DOHH2 (cell line): Measurements from ENCODE around the gene SPAG16.

Source experiments
- H3F3A ChIP-seq: fragments of 200-600 bp; sonication (generic), shearing (Covaris generic); 2 replicates; pipeline ENCODE4 v1.6.0; 2016; ENCODE audit warnings: antibody characterized with exemption, mild to moderate bottlenecking; ENCODE audit not compliant: control insufficient read depth, insufficient read depth
- H3K27ac ChIP-seq: fragments of 200-600 bp; sonication (generic); 2 replicates; pipeline ENCODE4 v1.5.1; 2014; ENCODE audit warnings: low read depth, mild to moderate bottlenecking, low read length, moderate library complexity
- H3K27me3 ChIP-seq: fragments of 200-600 bp; sonication (generic); 2 replicates; pipeline ENCODE4 v1.6.1; 2014; ENCODE audit warnings: mild to moderate bottlenecking, low read length, mixed read lengths; ENCODE audit not compliant: control insufficient read depth
- H3K36me3 ChIP-seq: fragments of 200-600 bp; sonication (generic); 2 replicates; pipeline ENCODE4 v1.6.1; 2014; ENCODE audit warnings: mild to moderate bottlenecking, low read length, moderate library complexity, mixed read lengths; ENCODE audit not compliant: control insufficient read depth
- H3K4me1 ChIP-seq: fragments of 200-600 bp; sonication (generic); 2 replicates; pipeline ENCODE4 v1.6.1; 2014; ENCODE audit warnings: mild to moderate bottlenecking, low read length, mixed read lengths; ENCODE audit not compliant: control insufficient read depth
- H3K4me2 ChIP-seq: fragments of 200-600 bp; sonication (generic); 2 replicates; pipeline ENCODE4 v1.6.0; 2014; ENCODE audit warnings: mild to moderate bottlenecking, low read length, moderate library complexity
- H3K4me3 ChIP-seq: fragments of 200-600 bp; sonication (generic); 2 replicates; pipeline ENCODE4 v1.5.1; 2014; ENCODE audit warnings: mild to moderate bottlenecking, low read length, mixed read lengths
- H3K79me2 ChIP-seq: fragments of 200-600 bp; sonication (generic); 2 replicates; pipeline ENCODE4 v1.6.1; 2014; ENCODE audit warnings: mild to moderate bottlenecking, low read length, mixed read lengths; ENCODE audit not compliant: control insufficient read depth
- H3K9me2 ChIP-seq: fragments of 200-600 bp; sonication (generic); replicated peaks from 2 replicates; pipeline ENCODE4 v1.6.1; 2014; ENCODE audit warnings: mild to moderate bottlenecking, low read length, mixed read lengths; ENCODE audit not compliant: control insufficient read depth
- H3K9me3 ChIP-seq: fragments of 200-600 bp; sonication (generic); 2 replicates; pipeline ENCODE4 v1.6.1; 2014; ENCODE audit warnings: antibody characterized with exemption, low read length, mixed read lengths; ENCODE audit not compliant: control insufficient read depth, insufficient read depth
- H4K20me1 ChIP-seq: fragments of 200-600 bp; sonication (generic); 2 replicates; pipeline ENCODE4 v1.6.0; 2014; ENCODE audit warnings: low read depth, mild to moderate bottlenecking, antibody characterized with exemption, low read length, moderate library complexity; ENCODE audit not compliant: control insufficient read depth, insufficient read depth
- EZH2phosphoT487 ChIP-seq: fragments of 200-600 bp; sonication (generic); IDR thresholded peaks from 2 replicates; pipeline ENCODE4 v1.6.1; 2017; ENCODE audit warnings: borderline replicate concordance, mild to moderate bottlenecking, antibody characterized with exemption, low read length, moderate library complexity, mixed read lengths
- TF ChIP-seq, protein P1 (sequence below): fragments of 200-600 bp; sonication (generic); IDR thresholded peaks from one replicate; pipeline ENCODE4 v1.5.1; 2014; ENCODE audit warnings: antibody characterized with exemption, mild to moderate bottlenecking, low read depth, low read length; ENCODE audit not compliant: poor library complexity, severe bottlenecking

Gene SPAG16

DNA sequence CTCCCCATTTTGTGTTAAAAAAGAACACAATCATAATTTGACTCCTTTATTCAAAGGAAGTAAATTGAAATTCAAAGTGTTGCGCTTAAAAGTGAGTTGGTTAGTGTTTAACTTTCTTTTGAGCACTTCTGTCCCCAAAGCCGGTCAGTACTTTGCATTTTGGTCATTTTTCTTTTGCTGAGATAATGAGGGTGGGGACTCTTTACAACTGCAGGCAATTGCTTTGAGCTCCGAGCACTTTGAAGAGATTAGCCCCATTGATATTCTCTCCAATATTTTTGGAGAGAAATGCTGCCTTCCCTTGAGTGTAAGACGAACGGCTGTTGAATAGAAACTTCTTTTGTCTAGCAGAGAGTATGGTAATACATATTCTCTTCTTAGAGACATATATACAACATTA is 885.0 kb downstream of the SPAG16 start:
- H3K4me1 ChIP-seq: no peaks in the 10 kb centered on the region
- no peak overlapping the region for H3K4me2 ChIP-seq
- H3F3A ChIP-seq: no peaks in the 10 kb centered on the region
- no peak for TF ChIP-seq EZH2phosphoT487
- no peaks in the 10 kb centered on the region for H4K20me1 ChIP-seq
- H3K36me3 ChIP-seq: no peaks in the 10 kb centered on the region
- no peak overlapping the region for H3K4me3 ChIP-seq
- H3K9me2 ChIP-seq: no peaks in the 10 kb centered on the region
- no peak overlapping the region for H3K27ac ChIP-seq
- no peaks in the 10 kb centered on the region for H3K27me3 ChIP-seq
- no peaks in the 10 kb centered on the region for H3K9me3 ChIP-seq
- H3K79me2 ChIP-seq: no peaks in the 10 kb centered on the region

DNA sequence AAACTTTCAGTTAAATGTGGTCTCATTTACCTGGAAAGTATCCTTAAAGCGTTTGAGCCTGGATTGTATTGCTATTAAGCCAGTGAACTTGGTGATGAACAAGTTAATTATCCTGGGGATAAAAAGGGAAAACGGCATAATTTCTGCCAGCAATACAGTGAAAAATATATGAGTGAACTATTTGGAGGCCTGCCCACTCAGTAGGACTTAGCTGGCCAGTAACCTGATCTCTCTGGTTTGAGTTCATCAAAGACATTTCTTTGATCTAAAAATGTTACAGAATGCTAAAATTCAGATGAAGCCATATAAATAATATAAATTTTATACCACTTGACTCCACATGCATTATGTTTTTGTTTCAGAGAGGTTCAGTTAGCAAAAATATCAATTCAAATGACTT is 885.5 kb downstream of the SPAG16 start:
- H4K20me1 ChIP-seq: no peaks in the 10 kb centered on the region
- no peak overlapping the region for H3K4me3 ChIP-seq
- H3K27ac ChIP-seq: no peak overlapping the region
- no peak overlapping the region for H3K4me2 ChIP-seq
- no peaks in the 10 kb centered on the region for H3K27me3 ChIP-seq
- no peaks in the 10 kb centered on the region for H3K36me3 ChIP-seq
- no peaks in the 10 kb centered on the region for H3F3A ChIP-seq
- H3K9me2 ChIP-seq: no peaks in the 10 kb centered on the region
- H3K4me1 ChIP-seq: no peaks in the 10 kb centered on the region
- H3K9me3 ChIP-seq: no peaks in the 10 kb centered on the region
- TF ChIP-seq, protein P1, sequence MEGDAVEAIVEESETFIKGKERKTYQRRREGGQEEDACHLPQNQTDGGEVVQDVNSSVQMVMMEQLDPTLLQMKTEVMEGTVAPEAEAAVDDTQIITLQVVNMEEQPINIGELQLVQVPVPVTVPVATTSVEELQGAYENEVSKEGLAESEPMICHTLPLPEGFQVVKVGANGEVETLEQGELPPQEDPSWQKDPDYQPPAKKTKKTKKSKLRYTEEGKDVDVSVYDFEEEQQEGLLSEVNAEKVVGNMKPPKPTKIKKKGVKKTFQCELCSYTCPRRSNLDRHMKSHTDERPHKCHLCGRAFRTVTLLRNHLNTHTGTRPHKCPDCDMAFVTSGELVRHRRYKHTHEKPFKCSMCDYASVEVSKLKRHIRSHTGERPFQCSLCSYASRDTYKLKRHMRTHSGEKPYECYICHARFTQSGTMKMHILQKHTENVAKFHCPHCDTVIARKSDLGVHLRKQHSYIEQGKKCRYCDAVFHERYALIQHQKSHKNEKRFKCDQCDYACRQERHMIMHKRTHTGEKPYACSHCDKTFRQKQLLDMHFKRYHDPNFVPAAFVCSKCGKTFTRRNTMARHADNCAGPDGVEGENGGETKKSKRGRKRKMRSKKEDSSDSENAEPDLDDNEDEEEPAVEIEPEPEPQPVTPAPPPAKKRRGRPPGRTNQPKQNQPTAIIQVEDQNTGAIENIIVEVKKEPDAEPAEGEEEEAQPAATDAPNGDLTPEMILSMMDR: no peak
- no peak for TF ChIP-seq EZH2phosphoT487
- no peaks in the 10 kb centered on the region for H3K79me2 ChIP-seq

DNA sequence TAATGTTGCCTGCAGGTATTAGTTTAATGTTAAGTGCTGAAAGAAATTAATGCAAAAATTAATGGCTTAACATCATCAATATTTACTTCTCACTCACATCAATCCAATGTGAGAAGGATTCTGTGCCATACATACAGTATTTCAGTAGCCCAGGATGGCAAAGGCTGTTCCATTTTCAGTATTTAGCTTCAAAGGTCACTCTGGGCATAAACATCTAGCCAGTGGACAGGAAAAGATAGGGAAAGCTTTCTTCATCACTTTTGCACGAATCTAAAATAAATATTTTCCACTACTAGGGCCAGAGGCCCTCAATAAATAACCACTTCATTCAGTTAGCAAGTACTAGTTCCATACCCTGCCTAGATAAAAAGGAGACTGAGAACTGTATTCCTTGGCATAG is 890.3 kb downstream of the SPAG16 start:
- no peaks in the 10 kb centered on the region for H3K9me2 ChIP-seq
- H3K9me3 ChIP-seq: no peaks in the 10 kb centered on the region
- H4K20me1 ChIP-seq: no peaks in the 10 kb centered on the region
- H3K79me2 ChIP-seq: no peaks in the 10 kb centered on the region
- no peak overlapping the region for H3K27ac ChIP-seq
- H3F3A ChIP-seq: no peaks in the 10 kb centered on the region
- H3K27me3 ChIP-seq: no peaks in the 10 kb centered on the region
- TF ChIP-seq, protein P1: no peak
- TF ChIP-seq EZH2phosphoT487: no peak
- H3K4me2 ChIP-seq: no peak overlapping the region
- H3K4me1 ChIP-seq: no peaks in the 10 kb centered on the region
- H3K36me3 ChIP-seq: no peaks in the 10 kb centered on the region
- no peak overlapping the region for H3K4me3 ChIP-seq

DNA sequence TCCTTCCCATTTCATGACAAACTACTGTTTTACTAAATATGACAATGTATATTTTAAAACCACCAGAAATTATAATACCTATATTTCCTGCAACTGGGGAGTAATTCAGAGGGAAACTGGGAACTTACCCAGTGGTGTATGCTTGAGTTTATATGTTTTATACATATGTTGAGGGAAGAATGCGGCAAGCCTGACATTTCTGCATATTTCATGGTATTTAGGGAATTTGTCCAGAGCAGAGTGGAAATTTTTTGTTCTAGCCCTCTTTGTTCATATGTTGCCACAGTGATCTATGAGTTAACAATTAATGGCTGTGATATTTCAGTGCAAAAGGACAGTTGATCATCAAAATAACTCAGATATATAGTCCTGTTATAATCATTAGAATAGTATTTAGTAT is 895.8 kb downstream of the SPAG16 start:
- H3K27me3 ChIP-seq: no peaks in the 10 kb centered on the region
- no peaks in the 10 kb centered on the region for H3F3A ChIP-seq
- TF ChIP-seq EZH2phosphoT487: no peak
- TF ChIP-seq, protein P1: no peak
- H3K79me2 ChIP-seq: no peaks in the 10 kb centered on the region
- H3K9me2 ChIP-seq: no peaks in the 10 kb centered on the region
- no peaks in the 10 kb centered on the region for H3K4me1 ChIP-seq
- no peak overlapping the region for H3K4me3 ChIP-seq
- H3K4me2 ChIP-seq: no peak overlapping the region
- no peak overlapping the region for H3K27ac ChIP-seq
- no peaks in the 10 kb centered on the region for H3K36me3 ChIP-seq
- H4K20me1 ChIP-seq: no peaks in the 10 kb centered on the region
- no peaks in the 10 kb centered on the region for H3K9me3 ChIP-seq
